Neutrophil (primary cell): ENCODE data around the gene FBN1.

Experiments
- H3K27ac ChIP-seq: fragments of 200-600 bp; sonication (generic); 2 replicates; pipeline ENCODE4 v1.5.1; 2016; ENCODE audit warnings: mild to moderate bottlenecking, moderate library complexity
- H3K27me3 ChIP-seq: fragments of 200-600 bp; sonication (generic); 2 replicates; pipeline ENCODE4 v1.6.0; 2016; ENCODE audit warnings: mild to moderate bottlenecking
- H3K36me3 ChIP-seq: fragments of 200-600 bp; sonication (generic); 2 replicates; pipeline ENCODE4 v1.5.1; 2017
- H3K4me1 ChIP-seq, 2 experiments: fragments of 200-600 bp in 1 of 2; sonication (generic) in 1 of 2; 1 replicate in 1 of 2; 2 replicates in 1 of 2; pipeline versions ENCODE4 v1.5.1 to v1.6.1; 2013 to 2016; ENCODE audit warnings: low read depth in 1 of 2, low read length in 1 of 2, mild to moderate bottlenecking in 1 of 2, moderate library complexity in 1 of 2; ENCODE audit not compliant: control insufficient read depth in 1 of 2, insufficient read depth in 1 of 2
- H3K4me3 ChIP-seq, 2 experiments: fragments of 200-600 bp in 1 of 2; sonication (generic) in 1 of 2; 1 replicate in 1 of 2; 2 replicates in 1 of 2; pipeline ENCODE4 v1.5.1; 2013 to 2016; ENCODE audit warnings: low read depth in 1 of 2, low read length in 1 of 2, mild to moderate bottlenecking in 1 of 2, moderate library complexity in 1 of 2
- H3K9me3 ChIP-seq: fragments of 200-600 bp; sonication (generic); 2 replicates; pipeline ENCODE4 v1.5.1; 2016
- CTCF ChIP-seq: fragments of 200-600 bp; sonication (generic); IDR thresholded peaks from 2 replicates; pipeline ENCODE4 v1.5.1; 2016; ENCODE audit warnings: antibody characterized with exemption

The FBN1 gene

GRCh38 chr15:48631176-48631770 is 14.2 kb downstream of the FBN1 start:
- Histone ChIP-seq H3K4me1 (no peaks in the 10 kb centered on the region), H3K27ac (no peak overlapping the region), H3K9me3 (no peaks in the 10 kb centered on the region), H3K4me3 (no peak overlapping the region), H3K27me3 (no peaks in the 10 kb centered on the region), H3K36me3 (no peaks in the 10 kb centered on the region)
- no peak for TF ChIP-seq CTCF

- no peak for TF ChIP-seq CTCF
- no peaks in the 10 kb centered on the region for H3K27me3 ChIP-seq
Measured at GRCh38 chr15:48630245-48630644, 15.3 kb downstream of the FBN1 start.

GRCh38 chr15:48628832-48629231 is 16.7 kb downstream of the FBN1 start:
- H3K4me1 ChIP-seq = peaks cover 3 to 5% of the 10 kb centered on the region in 2 experiments
- no peaks in the 10 kb centered on the region for H3K36me3 ChIP-seq
- no peaks in the 10 kb centered on the region for H3K9me3 ChIP-seq
- H3K4me3 ChIP-seq = no peak overlapping the region
- no peak overlapping the region for H3K27ac ChIP-seq
- no peaks in the 10 kb centered on the region for H3K27me3 ChIP-seq
- no peak for TF ChIP-seq CTCF

More at GRCh38 chr15:48630245-48630644, 15.3 kb downstream of the FBN1 start:
- no peak overlapping the region for H3K4me3 ChIP-seq
- no peaks in the 10 kb centered on the region for H3K9me3 ChIP-seq
- H3K36me3 ChIP-seq = no peaks in the 10 kb centered on the region
- no peaks in the 10 kb centered on the region for H3K4me1 ChIP-seq
- H3K27ac ChIP-seq = no peak overlapping the region

- no peaks in the 10 kb centered on the region for H3K27me3 ChIP-seq
- no peaks in the 10 kb centered on the region for H3K36me3 ChIP-seq
- no peak for TF ChIP-seq CTCF
- H3K27ac ChIP-seq = no peak overlapping the region
- H3K9me3 ChIP-seq = no peaks in the 10 kb centered on the region
- peaks cover 3 to 5% of the 10 kb centered on the region in 2 experiments for H3K4me1 ChIP-seq
- H3K4me3 ChIP-seq = no peak overlapping the region
Measured at GRCh38 chr15:48627260-48627940, 18.1 kb downstream of the FBN1 start.

- Histone ChIP-seq H3K27me3 (no peaks in the 10 kb centered on the region), H3K4me3 (no peak overlapping the region), H3K27ac (no peak overlapping the region), H3K9me3 (no peaks in the 10 kb centered on the region), H3K36me3 (no peaks in the 10 kb centered on the region), H3K4me1 (peaks cover 3 to 5% of the 10 kb centered on the region in 2 experiments)
- TF ChIP-seq CTCF = no peak
Measured at GRCh38 chr15:48625126-48625525, 20.4 kb downstream of the FBN1 start.
